HepG2 (cell line): ENCODE data around the gene OR4E1. TPM values are rescaled to one million over a fixed set of nuclear protein-coding genes. Genes with fewer than 3 reads are reported as not detected.

Source experiments
- ATAC-seq: fragments of 200-7000 bp; cut with Tn5 transposase; 3 replicates; pipeline ENCODE4 v1.9.1; 2020; ENCODE audit warnings: mild to moderate bottlenecking, moderate library complexity
- BruUV-seq: library from RNA; stranded (reverse); fragments of 400-500 nt; replicated peaks from 2 replicates; lab custom pipeline; 2021; lab: Mats Ljungman, UMichigan
- CTCF ChIA-PET: fragments of 300-600 bp; formaldehyde crosslinking; extraction: SDS; loops from one replicate; lab custom pipeline; 2021; ENCODE audit warnings: low total read pairs, inconsistent platforms, low intra/inter-chr PET ratio; lab: Yijun Ruan, JAX
- POLR2A ChIA-PET: fragments of 350-600 bp; sonication (Branson Sonifier 250); formaldehyde crosslinking; loops from one replicate; lab custom pipeline; 2020; ENCODE audit warnings: antibody characterized with exemption, inconsistent platforms; lab: Yijun Ruan, JAX
- DNase-seq: peaks from one replicate; pipeline ENCODE4 v3.0.0-alpha.2; 2015; ENCODE audit warnings: low spot score
- FAIRE-seq: peaks from 3 replicates; lab custom pipeline; 2011; peaks lifted over from hg19 to GRCh38; lab: Jason Lieb, UNC
- H2AFZ ChIP-seq: one replicate; pipeline ENCODE4 v1.6.1; 2011; ENCODE audit warnings: low read length, inconsistent platforms
- H3K27ac ChIP-seq: fragments of 300-600 bp; 3 replicates; pipeline ENCODE4 v1.8.0; 2011; ENCODE audit warnings: mixed run types, mild to moderate bottlenecking, mixed read lengths, low read length, inconsistent platforms; ENCODE audit not compliant: insufficient read depth; ENCODE audit errors: extremely low read length
- H3K27me3 ChIP-seq, 2 experiments: fragments of 200-600 bp in 1 of 2; 2 replicates in 1 of 2; 3 replicates in 1 of 2; pipeline versions ENCODE4 v1.6.0 to v1.8.0; 2011; ENCODE audit warnings: low read length in 2 of 2, mild to moderate bottlenecking in 2 of 2, moderate library complexity in 2 of 2, inconsistent platforms in 1 of 2; ENCODE audit not compliant: insufficient read depth in 2 of 2, control insufficient read depth in 1 of 2
- H3K36me3 ChIP-seq, 2 experiments: fragments of 200-600 bp in 1 of 2; replicated peaks in 1 of 2; 2 replicates in 1 of 2; 3 replicates in 1 of 2; pipeline versions ENCODE4 v1.5.1 to v1.8.0; 2011; ENCODE audit warnings: low read length in 2 of 2, inconsistent platforms in 1 of 2; ENCODE audit not compliant: insufficient read depth in 2 of 2, control insufficient read depth in 1 of 2
- H3K4me1 ChIP-seq: 2 replicates; pipeline ENCODE4 v1.5.1; 2012; ENCODE audit warnings: low read length, inconsistent platforms; ENCODE audit not compliant: insufficient read depth
- H3K4me2 ChIP-seq: 2 replicates; pipeline ENCODE4 v1.6.0; 2011; ENCODE audit warnings: low read depth, low read length, inconsistent platforms
- H3K4me3 ChIP-seq, 3 experiments: fragments of 200-600 bp in 1 of 3; sonication (generic), shearing (Covaris generic) in 1 of 3; replicated peaks in 1 of 3; 2 replicates each; pipeline ENCODE4 v1.5.1; 2011 to 2016; ENCODE audit warnings: low read length in 3 of 3, inconsistent platforms in 2 of 3, low read depth in 2 of 3, mild to moderate bottlenecking in 2 of 3, control low read depth in 1 of 3, mixed read lengths in 1 of 3; ENCODE audit not compliant: insufficient read depth in 1 of 3
- H3K79me2 ChIP-seq: one replicate; pipeline ENCODE4 v1.6.1; 2011; ENCODE audit warnings: low read length, inconsistent platforms; ENCODE audit not compliant: insufficient read depth
- H3K9ac ChIP-seq: 2 replicates; pipeline ENCODE4 v1.6.0; 2011; ENCODE audit warnings: mild to moderate bottlenecking, low read depth, low read length, inconsistent platforms; ENCODE audit not compliant: insufficient read depth
- H3K9me3 ChIP-seq: 2 replicates; pipeline ENCODE4 v1.5.1; 2012; ENCODE audit warnings: mild to moderate bottlenecking, low read length
- H4K20me1 ChIP-seq: 2 replicates; pipeline ENCODE4 v1.6.0; 2011; ENCODE audit warnings: inconsistent platforms, mild to moderate bottlenecking, low read length, moderate library complexity; ENCODE audit not compliant: insufficient read depth
- HOXA9 ChIP-seq: sonication (generic); formaldehyde crosslinking; IDR thresholded peaks from 2 replicates; pipeline ENCODE4 v1.8.1; 2022; ENCODE audit warnings: missing genetic modification reagents, mild to moderate bottlenecking, moderate library complexity, borderline replicate concordance
- ONECUT2 ChIP-seq: sonication (generic); formaldehyde crosslinking; IDR thresholded peaks from 2 replicates; pipeline ENCODE4 v1.4.0; 2020; ENCODE audit warnings: missing genetic modification reagents
- PRMT3 ChIP-seq: sonication (generic); formaldehyde crosslinking; IDR thresholded peaks from 2 replicates; pipeline ENCODE4 v1.8.1; 2022; ENCODE audit warnings: low read depth, mild to moderate bottlenecking, moderate library complexity, missing genetic modification reagents, borderline replicate concordance
- SOX13 ChIP-seq, 3 experiments: fragments of 450-650 bp in 1 of 3; sonication (generic) in 1 of 3; formaldehyde crosslinking in 1 of 3; IDR thresholded peaks in 2 of 3; conservative IDR thresholded peaks in 1 of 3; 2 replicates each; pipeline versions ENCODE4 v1.5.0 to v1.6.1; 2016 to 2020; ENCODE audit warnings: antibody characterized with exemption in 1 of 3, mild to moderate bottlenecking in 1 of 3, missing compliant biosample characterization in 1 of 3, missing genetic modification reagents in 1 of 3, moderate library complexity in 1 of 3
- TCF7L2 ChIP-seq: IDR thresholded peaks from 2 replicates; pipeline ENCODE4 v1.6.1; 2011; ENCODE audit warnings: mild to moderate bottlenecking, low read depth, low read length, moderate library complexity
- XRCC5 ChIP-seq: fragments of 200-400 bp; formaldehyde crosslinking; optimal IDR thresholded peaks from 2 replicates; pipeline ENCODE3; 2017; ENCODE audit warnings: mild to moderate bottlenecking, low read length
- ZNF543 ChIP-seq: sonication (generic); formaldehyde crosslinking; IDR thresholded peaks from 2 replicates; pipeline ENCODE4 v1.4.0; 2020; ENCODE audit warnings: mild to moderate bottlenecking, missing genetic modification reagents
- ZNF687 ChIP-seq: sonication (generic); formaldehyde crosslinking; IDR thresholded peaks from 2 replicates; pipeline ENCODE4 v1.5.1; 2020; ENCODE audit warnings: mild to moderate bottlenecking, missing genetic modification reagents, moderate library complexity
- WGBS: methylation state at CpG from one replicate; pipeline ENCODE4 v1.1.6; 2017; ENCODE audit warnings: low lambda C conversion rate; 5-methylcytosine and 5-hydroxymethylcytosine counted together
- in situ Hi-C: cut with HindIII; loops from 2 replicates; pipeline ENCODE4 v1.10.0; 2017; ENCODE audit warnings: low pct_unique_long_range_greater_than_20kb; ENCODE audit not compliant: extremely low pct_ligation_motif_present
- intact Hi-C: fragments of 100-400 bp; cut with micrococcal nuclease; formaldehyde crosslinking; loops from one replicate; pipeline ENCODE4 v1.10.0; 2022; ENCODE audit not compliant: unreplicated experiment
- polyA plus RNA-seq, 8 experiments: library from polyadenylated mRNA; depleted of rRNA in 3 of 8; stranded (reverse) in 7 of 8; unstranded in 1 of 8; fragments of >200 nt; fragmentation: Illumina TruSeq in 4 of 8; extraction: Trizol in 4 of 8; gene quantifications; 2 replicates each; pipeline versions ENCODE4 v1.2.1 to v1.2.3, GENCODE V29; 2011 to 2016; ENCODE audit warnings: low read depth in 4 of 8, missing spikeins in 1 of 8, mixed read lengths in 1 of 8; ENCODE audit not compliant: insufficient read depth in 1 of 8
- total RNA-seq, 5 experiments: library from RNA; depleted of rRNA; stranded (reverse); fragments of >200 nt; fragmentation: Illumina TruSeq; extraction: Trizol; gene quantifications; 2 replicates each; pipeline ENCODE4 v1.2.3, GENCODE V29; 2016; ENCODE audit warnings: low read depth in 1 of 5

Gene OR4E1
- total and polyA plus RNA-seq, 2 of the 13 experiments (the other 11 are each of a cell fraction or from before 2014, with no cell fraction given) = not detected

DNA sequence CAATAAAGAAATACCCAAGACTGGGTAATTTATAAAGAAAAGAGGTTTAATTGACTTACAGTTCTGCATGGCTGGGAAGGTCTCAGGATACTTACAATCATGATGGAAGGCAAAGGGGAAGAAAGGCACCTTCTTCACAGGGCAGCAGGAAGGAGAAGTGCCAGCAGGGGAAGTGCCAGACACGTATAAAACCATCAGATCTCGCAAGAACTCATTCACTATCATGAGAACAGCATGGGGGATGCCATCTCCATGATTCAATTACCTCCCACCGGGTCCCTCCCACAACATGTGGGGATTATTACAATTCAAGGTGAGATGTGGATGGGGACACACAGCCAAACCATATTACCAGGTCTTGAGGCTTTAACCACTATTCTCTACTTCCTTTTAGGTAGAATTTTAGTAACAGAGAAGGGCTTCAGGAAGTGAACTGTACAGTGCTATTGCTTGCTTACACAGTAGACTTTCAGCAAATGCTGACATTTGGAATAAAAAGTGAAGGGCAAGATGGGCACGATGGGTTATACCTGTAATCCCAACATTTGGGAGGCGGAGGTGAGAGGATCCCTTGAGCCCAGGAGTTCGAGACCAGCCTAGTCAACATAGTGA, 40.8 kb upstream of the OR4E1 start:
- no peak for ATAC-seq
- no peaks in the 10 kb centered on the region for H3K36me3 ChIP-seq
- no peaks in the 10 kb centered on the region for H3K79me2 ChIP-seq
- H4K20me1 ChIP-seq = no peaks in the 10 kb centered on the region
- H3K4me3 ChIP-seq = no peak overlapping the region
- TF ChIP-seq HOXA9 (CRISPR knock-in tag) (no peak), SOX13 (IDR thresholded peaks at IDR 0.05) (no peak), SOX13 (CRISPR knock-in tag; conservative IDR thresholded peaks at IDR 0.05 in 1 of 2, IDR thresholded peaks at IDR 0.05 in 1 of 2) (no peak), PRMT3 (CRISPR knock-in tag) (no peak), ZNF543 (CRISPR knock-in tag) (no peak), ZNF687 (CRISPR knock-in tag) (no peak), TCF7L2 (no peak), ONECUT2 (CRISPR knock-in tag) (no peak), XRCC5 (no peak)
- in situ Hi-C loops (loop anchor here (25.0 kb wide), 1 partner anchor 102 kb away; no protein-coding TSS in a partner anchor), intact Hi-C loops (no loop called here)
- H3K27me3 ChIP-seq = no peaks in the 10 kb centered on the region; a peak in 1 of 5 replicates
- no peak overlapping the region for H3K27ac ChIP-seq
- no peak for DNase-seq
- ChIA-PET CTCF (no interaction called here), POLR2A (no interaction called here)
- H3K9me3 ChIP-seq = no peaks in the 10 kb centered on the region
- no peaks in the 10 kb centered on the region for H3K4me1 ChIP-seq
- H2AFZ ChIP-seq = no peak overlapping the region
- BruUV-seq = no TSS peak
- no peak overlapping the region for H3K9ac ChIP-seq
- under 1% methylated on average over 6 of the region's 6 CpGs for WGBS
- no peak overlapping the region for H3K4me2 ChIP-seq
- FAIRE-seq = no peak
